Breast epithelium (tissue), 4 donors: Measurements from ENCODE around the gene APPL1. TPM values are rescaled to one million over a fixed set of nuclear protein-coding genes. Genes with fewer than 3 reads are reported as not detected.

Experiments used
- DNase-seq, 2 donors: peaks; one replicate each; pipeline ENCODE4 v3.0.0-alpha.2; 2019; ENCODE audit warnings: low spot score in 2 of 2
- H3K27ac ChIP-seq, 2 donors: fragments of 200-600 bp; sonication (generic) in 1 of 2; one replicate each; pipeline ENCODE4 v1.5.1; 2016 to 2019; ENCODE audit warnings: mild to moderate bottlenecking in 1 of 2
- H3K27me3 ChIP-seq, 2 donors: fragments of 200-600 bp; sonication (generic) in 1 of 2; one replicate each; pipeline versions ENCODE4 v1.5.1 to v1.6.0; 2017 to 2019; ENCODE audit warnings: control low read depth in 1 of 2, mild to moderate bottlenecking in 1 of 2
- H3K36me3 ChIP-seq: fragments of 200-600 bp; one replicate; pipeline ENCODE4 v1.5.1; 2019
- H3K4me1 ChIP-seq, 2 donors: fragments of 200-600 bp; sonication (generic); one replicate each; pipeline ENCODE4 v1.5.1; 2016 to 2019; ENCODE audit warnings: control low read depth in 1 of 2
- H3K4me3 ChIP-seq, 3 donors: fragments of 200-600 bp; sonication (generic); 1 replicate in 2 of 3; 2 replicates in 1 of 3; pipeline ENCODE4 v1.5.1; 2016 to 2019; ENCODE audit warnings: mild to moderate bottlenecking in 3 of 3, moderate library complexity in 2 of 3
- H3K9me3 ChIP-seq, 2 donors: fragments of 200-600 bp; sonication (generic) in 1 of 2; one replicate each; pipeline ENCODE4 v1.5.1; 2016 to 2019; ENCODE audit warnings: control low read depth in 1 of 2
- CTCF ChIP-seq, 3 donors: fragments of 450-650 bp; IDR thresholded peaks; one replicate each; pipeline ENCODE4 v1.5.1; 2016 to 2017; ENCODE audit warnings: antibody characterized with exemption in 3 of 3, mild to moderate bottlenecking in 3 of 3, moderate library complexity in 3 of 3
- POLR2A ChIP-seq: fragments of 450-650 bp; IDR thresholded peaks from one replicate; pipeline ENCODE4 v1.6.1; 2016; ENCODE audit warnings: antibody characterized with exemption, mild to moderate bottlenecking, moderate library complexity
- POLR2AphosphoS5 ChIP-seq, 3 donors: sonication (generic); formaldehyde crosslinking; IDR thresholded peaks; one replicate each; pipeline ENCODE4 v1.6.1; 2017; ENCODE audit warnings: antibody characterized with exemption in 3 of 3
- intact Hi-C: fragments of 100-400 bp; cut with DNase I; formaldehyde crosslinking; loops from one replicate; pipeline ENCODE4 v1.15.1; 2023; ENCODE audit warnings: low total_unique reads
- total RNA-seq, 3 donors: library from RNA; depleted of rRNA; stranded (reverse); fragments of >200 nt; gene quantifications; one replicate each; pipeline ENCODE4 v1.1.0, GENCODE V29; 2016

Gene APPL1
- total RNA-seq, 3 donors from 2014 or later: 42.4 to 69.4 (median 58.3) TPM

GRCh38 chr3:57278237-57278636, 50.7 kb downstream of the APPL1 start:
- H3K27ac ChIP-seq: no peak overlapping the region
- intact Hi-C loops: no loop called here

GRCh38 chr3:57279685-57280084, 52.2 kb downstream of the APPL1 start:
- Histone ChIP-seq H3K4me1 (no peaks in the 10 kb centered on the region), H3K27ac (no peak overlapping the region), H3K36me3 (no peaks in the 10 kb centered on the region), H3K27me3 (no peaks in the 10 kb centered on the region), H3K9me3 (no peaks in the 10 kb centered on the region), H3K4me3 (no peak overlapping the region)
- TF ChIP-seq POLR2AphosphoS5 (IDR thresholded peaks at IDR 0.05): no peak
- no peak for TF ChIP-seq CTCF (IDR thresholded peaks at IDR 0.05)
- TF ChIP-seq POLR2A: no peak
- intact Hi-C loops: no loop called here
- no peak for DNase-seq

More at GRCh38 chr3:57278237-57278636, 50.7 kb downstream of the APPL1 start:
- Histone ChIP-seq H3K4me3 (no peak overlapping the region), H3K4me1 (no peaks in the 10 kb centered on the region), H3K9me3 (no peaks in the 10 kb centered on the region), H3K36me3 (no peaks in the 10 kb centered on the region), H3K27me3 (no peaks in the 10 kb centered on the region)
- TF ChIP-seq POLR2AphosphoS5 (IDR thresholded peaks at IDR 0.05) (no peak), CTCF (IDR thresholded peaks at IDR 0.05) (no peak), POLR2A (no peak)
- DNase-seq: no peak

GRCh38 chr3:57281715-57282114, 54.2 kb downstream of the APPL1 start:
- TF ChIP-seq POLR2A: no peak
- TF ChIP-seq CTCF (IDR thresholded peaks at IDR 0.05): no peak
- no peak for TF ChIP-seq POLR2AphosphoS5 (IDR thresholded peaks at IDR 0.05)
- no peaks in the 10 kb centered on the region for H3K9me3 ChIP-seq
- H3K4me1 ChIP-seq: no peaks in the 10 kb centered on the region
- intact Hi-C loops: no loop called here
- no peaks in the 10 kb centered on the region for H3K36me3 ChIP-seq
- H3K27me3 ChIP-seq: no peaks in the 10 kb centered on the region
- H3K27ac ChIP-seq: no peak overlapping the region
- no peak for DNase-seq
- no peak overlapping the region for H3K4me3 ChIP-seq

GRCh38 chr3:57283334-57283733, 55.8 kb downstream of the APPL1 start:
- Histone ChIP-seq H3K27ac (no peak overlapping the region), H3K9me3 (no peaks in the 10 kb centered on the region), H3K4me1 (no peaks in the 10 kb centered on the region), H3K27me3 (no peaks in the 10 kb centered on the region), H3K36me3 (no peaks in the 10 kb centered on the region), H3K4me3 (no peak overlapping the region)
- TF ChIP-seq POLR2AphosphoS5 (IDR thresholded peaks at IDR 0.05): no peak
- TF ChIP-seq CTCF (IDR thresholded peaks at IDR 0.05): no peak
- no peak for TF ChIP-seq POLR2A
- intact Hi-C loops: no loop called here
- no peak for DNase-seq

GRCh38 chr3:57287205-57287604, 59.7 kb downstream of the APPL1 start:
- no peaks in the 10 kb centered on the region for H3K27me3 ChIP-seq
- H3K4me3 ChIP-seq: no peak overlapping the region
- no peak for TF ChIP-seq POLR2AphosphoS5 (IDR thresholded peaks at IDR 0.05)
- TF ChIP-seq CTCF (IDR thresholded peaks at IDR 0.05): no peak
- no peak for TF ChIP-seq POLR2A
- intact Hi-C loops: no loop called here
- H3K27ac ChIP-seq: no peak overlapping the region
- no peaks in the 10 kb centered on the region for H3K36me3 ChIP-seq
- H3K9me3 ChIP-seq: no peaks in the 10 kb centered on the region
- DNase-seq: no peak
- H3K4me1 ChIP-seq: no peaks in the 10 kb centered on the region
